MCF 10A (cell line): ENCODE data around the gene SEMA6C. TPM values are rescaled to one million over a fixed set of nuclear protein-coding genes. Genes with fewer than 3 reads are reported as not detected.
"Not testable (repeated sequence)": the region's sequence is repeated elsewhere in the genome, so short reads cannot be mapped to it uniquely, and the experiment has no call there.

Source experiments
- BruUV-seq: library from RNA; stranded (reverse); fragments of 400-500 nt; replicated peaks from 2 replicates; lab custom pipeline; 2021; lab: Mats Ljungman, UMichigan
- CTCF ChIA-PET: fragments of 300-600 bp; sonication (Branson Sonifier 250); formaldehyde crosslinking; extraction: SDS; loops from one replicate; lab custom pipeline; 2021; ENCODE audit warnings: antibody characterized with exemption, inconsistent platforms; lab: Yijun Ruan, JAX
- POLR2A ChIA-PET: fragments of 300-600, 350-650 bp; sonication (Branson Sonifier 250); formaldehyde crosslinking; extraction: SDS; loops from one replicate; lab custom pipeline; 2020; ENCODE audit warnings: antibody characterized with exemption, inconsistent platforms; lab: Yijun Ruan, JAX
- DNase-seq: peaks from one replicate; pipeline ENCODE4 v3.0.0-alpha.2; 2018; ENCODE audit not compliant: unreplicated experiment
- H3K27ac Mint-ChIP-seq: one replicate; pipeline ENCODE4 v1.8.0; 2022; ENCODE audit warnings: mild to moderate bottlenecking, low read depth, mixed read lengths; ENCODE audit not compliant: unreplicated experiment
- H3K27me3 Mint-ChIP-seq: one replicate; pipeline ENCODE4 v1.8.0; 2022; ENCODE audit warnings: mixed read lengths; ENCODE audit not compliant: insufficient read depth, unreplicated experiment
- H3K36me3 Mint-ChIP-seq: one replicate; pipeline ENCODE4 v1.8.0; 2022; ENCODE audit warnings: mild to moderate bottlenecking, moderate library complexity, mixed read lengths; ENCODE audit not compliant: insufficient read depth, unreplicated experiment
- H3K4me1 Mint-ChIP-seq: one replicate; pipeline ENCODE4 v1.8.0; 2022; ENCODE audit warnings: mixed read lengths; ENCODE audit not compliant: insufficient read depth, unreplicated experiment
- H3K4me3 Mint-ChIP-seq: one replicate; pipeline ENCODE4 v1.8.0; 2022; ENCODE audit warnings: mild to moderate bottlenecking, moderate library complexity, mixed read lengths; ENCODE audit not compliant: unreplicated experiment
- H3K9me3 Mint-ChIP-seq: one replicate; pipeline ENCODE4 v1.8.0; 2022; ENCODE audit warnings: mixed read lengths; ENCODE audit not compliant: unreplicated experiment
- CTCF ChIP-seq: fragments of 200-600 bp; IDR thresholded peaks from one replicate; pipeline ENCODE4 v1.8.0; 2022; ENCODE audit warnings: antibody characterized with exemption, mild to moderate bottlenecking; ENCODE audit not compliant: unreplicated experiment
- intact Hi-C: fragments of 100-400 bp; cut with micrococcal nuclease; formaldehyde crosslinking; loops from 2 replicates; pipeline ENCODE4 v1.14.1; 2022
- total RNA-seq: library from RNA; stranded (reverse); gene quantifications from 2 replicates; pipeline ENCODE4 v1.2.3, GENCODE V29; 2022

Gene SEMA6C
- total RNA-seq, 1 experiment from 2014 or later: 2.3 TPM

GRCh38 chr1:151192047-151192446 is 45.6 kb upstream of the SEMA6C start:
- ChIA-PET POLR2A (interaction anchor here (0.7 to 12.4 kb wide), 6 partner anchors 25 to 815 kb away, joined by 3 to 153 read pairs (median 6); partner anchors contain the start of genes LYSMD1, PI4KB, PSMD4 and SCNM1), CTCF (interaction anchor here (0.6 to 6.8 kb wide), 3 partner anchors 10 to 938 kb away, joined by 3 to 70 read pairs (median 5); no protein-coding TSS in a partner anchor)
- BruUV-seq: no TSS peak
- DNase-seq: no peak
- intact Hi-C loops: loop anchor here (10.0 kb wide), 1 partner anchor 543 kb away; no protein-coding TSS in a partner anchor
- Mint-ChIP-seq H3K27ac (no peak overlapping the region), H3K9me3 (no peaks in the 10 kb centered on the region), H3K4me1 (peaks cover 39% of the 10 kb centered on the region), H3K27me3 (no peaks in the 10 kb centered on the region), H3K4me3 (no peak overlapping the region), H3K36me3 (peaks cover 13% of the 10 kb centered on the region)
- no peak for TF ChIP-seq CTCF

GRCh38 chr1:151189637-151190445 is 43.4 kb upstream of the SEMA6C start, which contains the start of gene VPS72:
Gene VPS72 (minus strand): TSS chr1:151190197. CDS start chr1:151190121, 76 bp downstream.
- H3K4me3 Mint-ChIP-seq: peak within 1 kb of the TSS; percentile 83
- peak; percentile 93 for DNase-seq
- H3K36me3 Mint-ChIP-seq: peaks cover 20% of the 10 kb centered on the region
- ChIA-PET POLR2A (interaction anchor here (0.6 to 7.8 kb wide), 35 partner anchors 10 to 826 kb away, joined by 3 to 91 read pairs (median 4); partner anchors contain the start of genes C1orf56, GABPB2, LYSMD1 and MINDY1), CTCF (interaction anchor here (0.6 to 2.2 kb wide), 9 partner anchors 14 to 205 kb away, joined by 3 to 12 read pairs (median 5); partner anchors contain the start of genes LYSMD1, SCNM1 and TMOD4)
- H3K9me3 Mint-ChIP-seq: no peaks in the 10 kb centered on the region
- peak within 1 kb of the TSS; percentile 90 for H3K27ac Mint-ChIP-seq
- TF ChIP-seq CTCF: no peak
- H3K27me3 Mint-ChIP-seq: no peaks in the 10 kb centered on the region
- intact Hi-C loops: loop anchor here (10.0 kb wide), 1 partner anchor 545 kb away; no protein-coding TSS in a partner anchor
- BruUV-seq: no TSS peak
- H3K4me1 Mint-ChIP-seq: peaks cover 33% of the 10 kb centered on the region

- intact Hi-C loops, H3K9me3 Mint-ChIP-seq, H3K27me3 Mint-ChIP-seq, DNase-seq, BruUV-seq: not testable (repeated sequence)
- H3K4me3 Mint-ChIP-seq: peak overlapping the region; percentile 83
- H3K36me3 Mint-ChIP-seq: peaks cover 32% of the 10 kb centered on the region
- CTCF ChIA-PET: interaction anchor here (0.6 to 1.8 kb wide), 7 partner anchors 9 to 62 kb away, joined by 3 to 6 read pairs (median 5); partner anchors contain the start of genes LYSMD1, SCNM1 and TMOD4
- POLR2A ChIA-PET: interaction anchor here (0.5 to 7.8 kb wide), 12 partner anchors 10 to 352 kb away, joined by 3 to 91 read pairs (median 4); partner anchors contain the start of genes CDC42SE1, LYSMD1, PIP5K1A and PSMB4
- peaks cover 27% of the 10 kb centered on the region for H3K4me1 Mint-ChIP-seq
- peak overlapping the region; percentile 90 for H3K27ac Mint-ChIP-seq
Measured at GRCh38 chr1:151188667-151189066, 42.2 kb upstream of the SEMA6C start.

GRCh38 chr1:151187205-151187604 is 40.8 kb upstream of the SEMA6C start:
- intact Hi-C loops: no loop called here
- H3K4me1 Mint-ChIP-seq: peaks cover 26% of the 10 kb centered on the region
- no peak for DNase-seq
- H3K4me3 Mint-ChIP-seq: no peak overlapping the region
- POLR2A ChIA-PET: interaction anchor here (0.5 to 7.8 kb wide), 3 partner anchors 21 to 424 kb away, joined by 3 to 91 read pairs (median 4); partner anchors contain the start of genes LYSMD1, SCNM1 and SNX27
- CTCF ChIA-PET: interaction anchor here (0.6 to 1.8 kb wide), 3 partner anchors 14 to 24 kb away, joined by 3 to 6 read pairs (median 3); partner anchors contain the start of genes LYSMD1 and SCNM1
- H3K27me3 Mint-ChIP-seq: no peaks in the 10 kb centered on the region
- TF ChIP-seq CTCF: no peak
- BruUV-seq: no TSS peak
- peaks cover 46% of the 10 kb centered on the region for H3K36me3 Mint-ChIP-seq
- H3K9me3 Mint-ChIP-seq: no peaks in the 10 kb centered on the region
- H3K27ac Mint-ChIP-seq: peak overlapping the region; percentile 40
